SK-N-SH (cell line): ENCODE data around the gene SCARB1. TPM values are rescaled to one million over a fixed set of nuclear protein-coding genes. Genes with fewer than 3 reads are reported as not detected.

Source experiments
- CTCF ChIA-PET: fragments of 300-600, 350-600 bp; formaldehyde crosslinking; extraction: SDS; loops from one replicate; lab custom pipeline; 2021; lab: Yijun Ruan, JAX
- POLR2A ChIA-PET: fragments of 350-600 bp; sonication (Branson Sonifier 250); formaldehyde crosslinking; extraction: SDS; loops from one replicate; lab custom pipeline; 2020; ENCODE audit warnings: antibody characterized with exemption, inconsistent platforms; lab: Yijun Ruan, JAX
- DNase-seq: peaks from one replicate; pipeline ENCODE4 v3.0.0; 2012
- H2AFZ ChIP-seq: fragments of 200-600 bp; sonication (generic); 2 replicates; pipeline ENCODE4 v1.8.1; 2016; ENCODE audit warnings: antibody characterized with exemption, mild to moderate bottlenecking, low read depth
- H3F3A ChIP-seq: fragments of 200-600 bp; sonication (generic); replicated peaks from 2 replicates; pipeline ENCODE3; 2016; ENCODE audit warnings: antibody characterized with exemption, mild to moderate bottlenecking; ENCODE audit not compliant: insufficient read depth
- H3K27ac ChIP-seq, 2 experiments: fragments of 200-500 bp in 1 of 2; fragments of 200-600 bp in 1 of 2; sonication (Bioruptor generic) in 1 of 2; sonication (generic), shearing (Covaris generic) in 1 of 2; 2 replicates each; pipeline versions ENCODE4 v1.5.1 to v1.6.1; 2014 to 2016; ENCODE audit warnings: low read depth in 2 of 2, inconsistent platforms in 1 of 2, low read length in 1 of 2, mild to moderate bottlenecking in 1 of 2, mixed read lengths in 1 of 2
- H3K27me3 ChIP-seq: fragments of 200-600 bp; sonication (generic), shearing (Covaris generic); 2 replicates; pipeline ENCODE4 v1.6.1; 2016; ENCODE audit warnings: mixed run types; ENCODE audit not compliant: insufficient read depth
- H3K36me3 ChIP-seq, 2 experiments: fragments of 200-500 bp in 1 of 2; fragments of 200-600 bp in 1 of 2; sonication (Bioruptor generic) in 1 of 2; sonication (generic) in 1 of 2; replicated peaks in 1 of 2; 2 replicates each; pipeline versions ENCODE3 to v1.5.1; 2014 to 2016; ENCODE audit warnings: low read length in 1 of 2, mild to moderate bottlenecking in 1 of 2; ENCODE audit not compliant: insufficient read depth in 2 of 2, control insufficient read depth in 1 of 2
- H3K4me1 ChIP-seq, 2 experiments: fragments of 200-500 bp in 1 of 2; fragments of 200-600 bp in 1 of 2; sonication (Bioruptor generic) in 1 of 2; sonication (generic), shearing (Covaris generic) in 1 of 2; 2 replicates each; pipeline versions ENCODE4 v1.5.1 to v1.6.1; 2014 to 2016; ENCODE audit warnings: low read depth in 1 of 2, low read length in 1 of 2, mixed run types in 1 of 2; ENCODE audit not compliant: insufficient read depth in 2 of 2, control insufficient read depth in 1 of 2
- H3K4me2 ChIP-seq: fragments of 200-600 bp; sonication (generic), shearing (Covaris generic); 2 replicates; pipeline ENCODE4 v1.6.1; 2017; ENCODE audit warnings: mixed run types
- H3K4me3 ChIP-seq, 2 experiments: fragments of 200-500 bp in 1 of 2; fragments of 200-600 bp in 1 of 2; sonication (Bioruptor generic) in 1 of 2; sonication (generic), shearing (Covaris generic) in 1 of 2; 2 replicates each; pipeline versions ENCODE4 v1.5.1 to v1.8.1; 2014 to 2016; ENCODE audit warnings: low read depth in 2 of 2, inconsistent platforms in 1 of 2, low read length in 1 of 2, mild to moderate bottlenecking in 1 of 2, mixed read lengths in 1 of 2, moderate library complexity in 1 of 2
- H3K79me2 ChIP-seq: fragments of 200-600 bp; sonication (generic); 2 replicates; pipeline ENCODE4 v1.8.1; 2017; ENCODE audit warnings: mild to moderate bottlenecking; ENCODE audit not compliant: insufficient read depth
- H3K9ac ChIP-seq: fragments of 200-600 bp; sonication (generic); 2 replicates; pipeline ENCODE4 v1.6.1; 2017; ENCODE audit warnings: mixed run types
- H3K9me2 ChIP-seq: fragments of 200-600 bp; sonication (generic); 2 replicates; pipeline ENCODE4 v1.6.1; 2017; ENCODE audit warnings: mixed run types
- H3K9me3 ChIP-seq: fragments of 200-600 bp; sonication (generic); 2 replicates; pipeline ENCODE4 v1.6.1; 2017; ENCODE audit warnings: mixed run types, mild to moderate bottlenecking, moderate library complexity
- H4K20me1 ChIP-seq: fragments of 200-600 bp; sonication (generic); 2 replicates; pipeline ENCODE4 v1.6.1; 2017; ENCODE audit warnings: mild to moderate bottlenecking, mixed run types; ENCODE audit not compliant: insufficient read depth
- CTCF ChIP-seq: fragments of 200-600 bp; sonication (generic); IDR thresholded peaks from 2 replicates; pipeline ENCODE4 v1.6.1; 2017; ENCODE audit warnings: antibody characterized with exemption, mild to moderate bottlenecking, moderate library complexity
- FOSL2 ChIP-seq: IDR thresholded peaks from 2 replicates; pipeline ENCODE4 v1.4.0; 2012; ENCODE audit warnings: low read depth, mild to moderate bottlenecking, moderate library complexity, borderline replicate concordance
- IRF3 ChIP-seq: fragments of 150-350 bp; IDR thresholded peaks from 2 replicates; pipeline ENCODE4 v1.6.1; 2016; ENCODE audit warnings: mild to moderate bottlenecking, low read depth, low read length
- JUND ChIP-seq: IDR thresholded peaks from 2 replicates; pipeline ENCODE4 v1.4.0; 2012
- MAX ChIP-seq: IDR thresholded peaks from 2 replicates; pipeline ENCODE4 v1.4.0; 2012; ENCODE audit warnings: low read depth
- PBX3 ChIP-seq: IDR thresholded peaks from 2 replicates; pipeline ENCODE4; 2012
- RFX5 ChIP-seq: IDR thresholded peaks from 2 replicates; pipeline ENCODE4 v1.6.1; 2012; ENCODE audit warnings: mild to moderate bottlenecking, improper control_type of control experiment, low read length
- RXRA ChIP-seq: IDR thresholded peaks from 2 replicates; pipeline ENCODE4 v1.4.0; 2012; ENCODE audit warnings: low read depth, mild to moderate bottlenecking, borderline replicate concordance
- SMC3 ChIP-seq: IDR thresholded peaks from 2 replicates; pipeline ENCODE4 v1.6.1; 2012; ENCODE audit warnings: low read depth, low read length, improper control_type of control experiment
- TCF12 ChIP-seq: IDR thresholded peaks from 2 replicates; pipeline ENCODE4 v1.4.0; 2012
- USF1 ChIP-seq: IDR thresholded peaks from 2 replicates; pipeline ENCODE4 v1.4.0; 2012; ENCODE audit warnings: low read depth, borderline replicate concordance
- YY1 ChIP-seq: IDR thresholded peaks from 2 replicates; pipeline ENCODE4 v1.4.0; 2012; ENCODE audit warnings: low read depth, mild to moderate bottlenecking
- ZBTB33 ChIP-seq: IDR thresholded peaks from 2 replicates; pipeline ENCODE4 v1.4.0; 2012; ENCODE audit warnings: low read depth, borderline replicate concordance
- WGBS: methylation state at CpG from one replicate; pipeline ENCODE4 v1.1.6; 2017; ENCODE audit warnings: low lambda C conversion rate; 5-methylcytosine and 5-hydroxymethylcytosine counted together
- polyA plus RNA-seq, 3 experiments: library from polyadenylated mRNA; depleted of rRNA; stranded (reverse); fragments of >200 nt; gene quantifications; 2 replicates each; pipeline ENCODE4 v1.2.3, GENCODE V29; 2012

The SCARB1 gene
- polyA plus RNA-seq, 1 of the 3 experiments (the other 2 are of a cell fraction): 33.0 TPM

- no peak overlapping the region for H2AFZ ChIP-seq
- TF ChIP-seq YY1 (no peak), ZBTB33 (no peak), IRF3 (no peak), RXRA (no peak), RFX5 (no peak), JUND (no peak), TCF12 (no peak), SMC3 (no peak), FOSL2 (no peak), MAX (no peak), PBX3 (no peak), USF1 (no peak), CTCF (no peak)
- TF ChIP-seq, all 33 proteins: peak for 0
- Histone ChIP-seq H3K9me3 (no peaks in the 10 kb centered on the region), H3K79me2 (no peaks in the 10 kb centered on the region), H4K20me1 (no peaks in the 10 kb centered on the region), H3F3A (no peaks in the 10 kb centered on the region), H3K4me2 (no peak overlapping the region), H3K9me2 (no peaks in the 10 kb centered on the region), H3K4me3 (no peak overlapping the region), H3K27ac (no peak overlapping the region), H3K27me3 (no peaks in the 10 kb centered on the region), H3K9ac (no peak overlapping the region), H3K36me3 (peaks cover 0 to 6% of the 10 kb centered on the region in 2 experiments), H3K4me1 (peaks cover 0 to 4% of the 10 kb centered on the region in 2 experiments; a peak in 1 of 4 replicates)
- WGBS: 100% methylated on average over 6 of the region's 9 CpGs
- ChIA-PET POLR2A (no interaction called here), CTCF (interaction anchor here (1.2 kb wide), 2 partner anchors 9 to 94 kb away, joined by 3 read pairs; no protein-coding TSS in a partner anchor)
- no peak for DNase-seq
Observed at GRCh38 chr12:124812356-124812755, 51.3 kb downstream of the SCARB1 start.
